SK-N-DZ (cell line): ENCODE measurements around the gene SH3YL1.

Source experiments
- DNase-seq: peaks from one replicate; pipeline ENCODE4 v3.0.0-alpha.2; 2015; ENCODE audit warnings: low spot score

Gene SH3YL1

GRCh38 chr2:282371-283263 lies 18.8 kb upstream of the SH3YL1 start:
- no peak for DNase-seq

- DNase-seq: no peak
Observed at GRCh38 chr2:281381-281780, 17.5 kb upstream of the SH3YL1 start.

- DNase-seq: no peak
Observed at GRCh38 chr2:280650-281110, 16.8 kb upstream of the SH3YL1 start.

- no peak for DNase-seq
Observed at GRCh38 chr2:279956-280649, 16.3 kb upstream of the SH3YL1 start.

- no peak for DNase-seq
Observed at GRCh38 chr2:279366-279765, 15.5 kb upstream of the SH3YL1 start.

GRCh38 chr2:278927-279320 lies 15.1 kb upstream of the SH3YL1 start:
- DNase-seq: no peak

GRCh38 chr2:278312-278926 lies 14.6 kb upstream of the SH3YL1 start:
- no peak for DNase-seq

GRCh38 chr2:275466-275865 lies 11.6 kb upstream of the SH3YL1 start:
- no peak for DNase-seq

GRCh38 chr2:274503-274902 lies 10.7 kb upstream of the SH3YL1 start:
- no peak for DNase-seq

GRCh38 chr2:273333-273732 lies 9.5 kb upstream of the SH3YL1 start:
- DNase-seq: no peak

GRCh38 chr2:271917-272316 lies 8.1 kb upstream of the SH3YL1 start:
- no peak for DNase-seq

GRCh38 chr2:270861-271260 lies 7.0 kb upstream of the SH3YL1 start:
- no peak for DNase-seq

GRCh38 chr2:269356-270030 lies 5.7 kb upstream of the SH3YL1 start:
- DNase-seq: no peak

- DNase-seq: no peak
Observed at GRCh38 chr2:268323-268722, 4.5 kb upstream of the SH3YL1 start.

GRCh38 chr2:264493-265468 lies 949 bp upstream of the SH3YL1 start, which contains the start of gene ACP1:
ACP1 (plus strand) TSS chr2:264947; CDS start chr2:264965, 18 bp downstream.
- peak; percentile 93 for DNase-seq

- DNase-seq: no peak
Observed at GRCh38 chr2:263022-263738, 652 bp downstream of the SH3YL1 start.

GRCh38 chr2:262117-262516 lies 1.7 kb downstream of the SH3YL1 start:
- DNase-seq: no peak

- no peak for DNase-seq
Observed at GRCh38 chr2:260507-261161, 3.2 kb downstream of the SH3YL1 start.

GRCh38 chr2:259789-260331 lies 4.0 kb downstream of the SH3YL1 start:
- no peak for DNase-seq
